Measurements from ENCODE around the gene MLNR.

Gene MLNR

DNA sequence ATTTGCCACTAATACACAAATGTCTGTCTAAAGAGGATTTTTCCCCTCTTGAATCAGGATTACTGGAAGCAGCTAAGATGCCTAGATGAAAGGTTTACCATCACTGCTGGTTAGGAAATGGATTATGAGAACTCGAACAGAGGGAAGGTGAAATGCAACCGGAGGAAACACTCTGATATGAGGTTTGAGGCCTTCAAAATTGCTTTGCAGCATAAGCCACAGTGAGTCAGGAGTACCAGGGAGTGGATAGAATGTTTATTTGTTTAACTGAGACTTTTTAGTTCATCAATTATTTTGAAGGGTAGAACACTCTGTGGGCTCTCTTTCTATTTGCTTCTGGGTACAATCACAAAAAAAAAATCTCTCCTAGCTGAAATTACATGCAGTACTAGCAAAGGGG, 45.7 kb downstream of the MLNR start:
- Histone ChIP-seq H3K27me3 (ENCODE audit: insufficient read depth, low read length) (no peaks in the 10 kb centered on the region), H3K4me1 (ENCODE audit: insufficient read depth, low read length) (no peaks in the 10 kb centered on the region), H3K36me3 (ENCODE audit: insufficient read depth, low read length) (peaks cover 5% of the 10 kb centered on the region), H3K9me3 (ENCODE audit: low read length) (no peaks in the 10 kb centered on the region), H2AFZ (ENCODE audit: low read depth, low read length) (no peak overlapping the region), H3K4me3 (ENCODE audit: low read length) (no peak overlapping the region)

GRCh38 chr13:49271264-49271663, 51.1 kb downstream of the MLNR start:
- Histone ChIP-seq H3K27me3 (ENCODE audit: insufficient read depth, low read length) (no peaks in the 10 kb centered on the region), H2AFZ (ENCODE audit: low read depth, low read length) (no peak overlapping the region), H3K9me3 (ENCODE audit: low read length) (no peaks in the 10 kb centered on the region), H3K4me1 (ENCODE audit: insufficient read depth, low read length) (no peaks in the 10 kb centered on the region), H3K36me3 (ENCODE audit: insufficient read depth, low read length) (no peaks in the 10 kb centered on the region), H3K4me3 (ENCODE audit: low read length) (no peak overlapping the region)
